GM21381 (cell line): ENCODE measurements around the gene STAG1.
"Not testable (repeated sequence)": the region's sequence is repeated elsewhere in the genome, so short reads cannot be mapped to it uniquely, and the experiment has no call there.

ENCODE experiments used
- ATAC-seq: cut with Tn5 transposase; IDR thresholded peaks from one replicate; pipeline ENCODE4 v1.9.1; 2021; ENCODE audit warnings: mild to moderate bottlenecking, moderate library complexity; ENCODE audit not compliant: unreplicated experiment

STAG1 gene

DNA sequence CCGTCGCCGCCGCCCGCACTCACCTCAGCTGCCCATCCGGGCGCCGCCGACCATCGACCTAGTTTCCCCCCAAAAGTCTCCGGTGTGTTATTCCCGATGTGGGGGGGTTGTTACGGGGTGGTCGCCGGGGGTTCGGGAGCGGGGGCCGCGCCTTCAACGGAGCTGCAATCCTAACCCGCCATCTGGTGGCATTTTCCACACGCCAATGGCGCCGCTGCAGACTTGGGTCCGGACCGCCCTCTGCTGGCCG is at the start of gene STAG1:
Gene STAG1 (minus strand): TSS at position 207 of the 250 bp plus-strand sequence. CDS start 121,480 bp downstream, outside the sequence.
- no peak for ATAC-seq

DNA sequence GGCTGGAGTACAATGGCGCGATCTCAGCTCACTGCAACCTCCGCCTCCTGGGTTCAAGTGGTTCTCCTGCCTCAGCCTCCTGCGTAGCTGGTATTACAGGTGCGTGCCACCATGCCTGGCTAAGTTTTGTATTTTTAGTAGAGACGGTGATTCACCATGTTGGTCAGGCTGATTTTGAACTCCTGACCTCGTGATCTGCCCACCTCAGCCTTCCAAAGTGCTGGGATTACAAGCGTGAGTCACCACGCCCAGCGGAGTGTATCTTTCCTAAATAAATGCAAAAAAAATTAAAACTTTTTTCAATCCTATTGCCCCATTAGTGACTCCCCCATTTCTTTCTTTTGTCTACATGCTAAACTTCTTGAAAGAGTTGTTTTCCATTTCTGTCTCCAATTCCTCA is 49.0 kb upstream of the STAG1 start:
- not testable (repeated sequence) for ATAC-seq

DNA sequence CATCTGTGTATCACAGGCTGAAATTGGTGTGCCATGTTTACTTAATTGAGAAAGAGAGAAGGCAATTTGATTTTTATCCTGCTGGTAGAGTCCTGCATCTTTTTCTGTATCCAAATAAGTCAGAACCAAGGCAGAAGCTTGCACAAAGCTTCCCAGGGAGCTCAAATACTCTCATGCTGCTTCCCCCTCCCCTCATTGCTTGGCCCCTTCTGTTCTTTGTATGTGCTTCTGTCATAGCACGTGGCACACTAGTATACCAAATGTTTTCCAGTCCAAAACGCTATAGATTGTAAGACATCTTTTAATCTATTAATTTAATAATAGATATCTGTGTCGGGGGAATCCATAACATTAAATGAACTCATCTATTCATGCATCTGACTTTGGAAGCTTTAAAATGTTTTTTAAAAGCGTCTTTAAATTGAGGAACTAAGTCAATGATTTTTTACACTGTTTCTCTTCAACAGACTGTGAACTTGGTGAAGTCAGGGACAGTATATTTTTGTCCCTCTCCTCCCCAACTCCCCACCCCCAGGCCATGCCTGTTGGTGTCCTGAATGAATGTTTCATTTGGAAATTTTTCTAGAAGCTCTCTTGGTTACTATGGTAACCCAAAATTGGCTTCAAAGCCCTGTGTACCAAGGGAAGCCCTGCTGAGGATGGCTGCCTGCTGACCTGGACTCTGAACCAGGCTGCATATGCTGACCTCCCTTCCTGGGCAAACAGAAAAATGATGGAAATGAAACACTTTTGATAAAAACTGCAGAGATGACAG is 40.6 kb upstream of the STAG1 start:
- no peak for ATAC-seq

DNA sequence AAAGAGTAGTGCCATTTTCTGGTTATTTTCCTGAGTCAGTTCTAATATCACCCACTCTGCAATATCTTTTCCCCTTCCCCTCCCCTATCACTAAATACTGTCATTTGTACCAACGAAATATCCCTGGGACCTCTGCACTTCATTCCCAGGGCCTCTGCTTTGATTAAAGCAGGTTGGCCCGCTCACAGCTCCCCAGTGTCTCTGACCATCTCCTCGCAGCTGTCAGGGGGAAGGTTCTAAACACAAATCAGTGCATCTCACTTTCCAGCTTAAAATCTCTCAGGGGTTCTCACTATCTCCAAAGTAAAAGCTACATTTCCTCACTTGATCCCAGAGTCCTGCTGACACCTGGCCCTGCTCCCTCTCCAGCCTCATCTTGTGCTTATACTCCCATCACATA is 38.6 kb upstream of the STAG1 start:
- no peak for ATAC-seq

DNA sequence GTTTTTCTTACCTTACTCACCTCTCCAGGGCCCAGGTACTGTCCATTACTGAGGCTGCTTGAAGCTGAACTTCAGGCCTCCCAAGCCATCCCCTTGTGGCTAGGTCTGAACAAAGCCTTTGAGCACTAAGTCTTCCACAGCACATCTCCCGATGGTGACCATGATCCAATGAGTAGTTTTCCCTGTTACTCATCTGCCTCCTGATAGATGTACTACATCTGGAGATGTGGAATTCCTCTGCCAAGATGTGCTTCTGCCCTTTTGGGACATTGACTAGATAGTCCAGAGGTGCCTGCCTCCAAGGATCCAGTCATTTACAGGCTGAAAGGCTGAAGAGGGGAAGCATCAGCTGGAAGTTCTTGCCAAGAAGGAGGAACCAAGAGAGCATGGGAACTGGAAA is 37.8 kb upstream of the STAG1 start:
- no peak for ATAC-seq

DNA sequence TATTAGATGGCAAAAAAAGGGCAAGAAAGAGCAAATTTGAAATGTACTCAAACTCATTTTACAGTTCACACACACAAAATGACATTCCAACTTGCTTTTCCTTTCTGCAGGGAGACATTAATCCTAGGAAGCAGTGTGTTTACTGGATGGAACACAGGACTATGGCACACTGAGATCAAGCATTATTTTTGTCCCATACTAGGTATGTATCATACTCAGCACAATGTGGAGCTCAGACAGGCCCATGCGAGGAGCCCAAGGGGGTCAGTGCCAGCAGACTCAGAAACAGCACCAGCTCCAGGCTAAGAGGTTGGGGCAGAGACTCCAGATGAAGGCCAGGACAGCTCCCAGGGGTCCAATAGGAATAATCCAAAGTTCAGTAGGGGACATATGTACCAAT is 36.0 kb upstream of the STAG1 start:
- no peak for ATAC-seq

DNA sequence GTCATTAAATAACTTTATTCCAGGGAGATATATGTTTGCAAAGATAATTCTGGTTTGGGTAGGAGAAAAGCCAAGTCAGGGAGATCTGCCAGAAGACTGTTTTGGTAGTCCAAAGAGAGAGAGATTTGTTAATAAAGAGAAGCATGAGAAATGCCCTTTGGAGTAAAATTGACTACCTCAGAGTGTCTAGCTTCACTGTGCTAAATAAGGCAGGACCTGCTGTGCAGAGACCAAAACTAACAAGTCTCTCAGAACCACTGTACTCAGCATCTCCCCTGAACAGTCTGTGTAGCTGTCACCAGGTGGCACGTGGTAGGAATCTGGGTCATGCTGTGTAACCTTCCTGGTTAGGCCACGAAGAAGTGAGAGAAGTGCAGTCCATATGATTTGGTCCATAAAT is 35.2 kb upstream of the STAG1 start:
- ATAC-seq: peak; percentile 83

DNA sequence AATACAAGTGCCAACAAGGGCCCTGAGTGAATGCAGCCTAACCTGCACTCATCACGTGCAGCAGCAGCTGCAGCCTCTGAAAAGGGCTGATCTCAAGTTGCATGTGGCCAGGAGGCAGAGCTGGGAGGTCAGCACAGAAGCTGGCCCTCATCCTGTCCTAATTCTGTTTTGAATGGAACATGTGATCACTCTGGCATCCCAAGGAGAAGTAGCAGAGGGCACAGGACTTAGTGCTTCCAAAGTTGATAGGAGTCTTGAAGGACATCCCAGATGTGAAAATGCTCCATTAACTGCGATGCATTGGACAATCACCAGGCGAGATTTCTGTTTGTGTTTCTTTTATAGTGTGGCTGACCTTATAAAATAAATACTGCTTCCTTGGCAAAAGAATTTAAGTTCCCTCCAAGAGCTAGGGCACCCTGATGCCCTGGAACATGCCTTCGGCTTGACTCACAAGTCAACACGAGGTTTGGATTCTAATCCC is 31.6 kb upstream of the STAG1 start:
- ATAC-seq: no peak

DNA sequence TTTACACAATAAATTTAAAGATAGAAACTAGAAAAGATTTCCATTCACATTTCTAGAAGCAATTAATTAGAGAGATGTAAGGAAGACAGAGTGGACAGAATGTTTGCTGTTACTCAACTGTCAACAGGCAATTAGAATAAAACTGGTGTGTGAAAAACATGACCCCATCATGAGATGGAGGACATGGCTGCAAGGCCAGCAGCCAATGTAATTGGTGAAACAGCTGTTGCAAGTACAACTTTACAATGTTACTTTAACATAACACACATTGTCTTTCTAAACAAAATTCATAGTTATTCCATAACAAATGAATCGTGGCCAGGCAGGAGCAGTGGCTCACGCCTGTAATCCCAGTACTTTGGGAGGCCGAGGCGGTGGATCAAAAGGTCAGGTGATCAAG is 28.6 kb upstream of the STAG1 start:
- no peak for ATAC-seq

DNA sequence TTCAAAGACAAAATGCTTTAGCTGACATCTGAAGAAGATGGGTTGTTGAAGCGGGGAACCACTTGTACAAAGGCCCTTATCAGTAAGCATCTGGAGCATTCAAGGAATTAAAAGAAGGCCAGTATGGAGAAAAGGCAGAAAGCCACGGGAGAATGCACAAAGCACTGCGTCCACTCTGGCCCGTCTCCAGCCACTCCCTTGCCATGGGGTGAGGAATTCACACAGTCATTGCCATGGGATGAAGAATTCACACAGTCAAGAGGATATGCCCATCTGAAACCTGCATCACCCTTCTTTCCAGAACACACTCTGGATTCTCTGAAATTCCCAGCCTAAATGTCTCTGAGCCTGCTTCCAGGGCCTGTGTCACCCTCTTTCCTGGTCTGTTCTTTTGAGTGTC is 26.7 kb upstream of the STAG1 start:
- no peak for ATAC-seq

DNA sequence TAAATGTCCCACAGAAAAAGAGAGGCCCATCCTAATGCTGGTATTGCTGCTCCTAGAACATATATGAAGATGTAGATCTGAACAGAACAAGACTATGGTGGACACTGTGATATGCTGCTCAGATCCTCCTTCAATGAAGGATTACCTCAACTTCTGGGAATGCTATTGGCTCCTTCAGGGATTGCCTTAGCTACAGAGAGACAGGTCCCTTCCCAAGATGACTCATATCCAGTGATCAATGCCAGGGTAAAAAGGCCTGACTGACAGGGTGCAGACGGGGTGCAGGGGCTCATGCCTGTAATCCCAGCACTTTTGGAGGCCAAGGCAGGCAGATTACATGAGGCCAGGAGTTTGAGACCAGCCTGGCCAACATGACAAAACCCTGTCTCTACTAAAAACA is 20.5 kb upstream of the STAG1 start:
- ATAC-seq: no peak

DNA sequence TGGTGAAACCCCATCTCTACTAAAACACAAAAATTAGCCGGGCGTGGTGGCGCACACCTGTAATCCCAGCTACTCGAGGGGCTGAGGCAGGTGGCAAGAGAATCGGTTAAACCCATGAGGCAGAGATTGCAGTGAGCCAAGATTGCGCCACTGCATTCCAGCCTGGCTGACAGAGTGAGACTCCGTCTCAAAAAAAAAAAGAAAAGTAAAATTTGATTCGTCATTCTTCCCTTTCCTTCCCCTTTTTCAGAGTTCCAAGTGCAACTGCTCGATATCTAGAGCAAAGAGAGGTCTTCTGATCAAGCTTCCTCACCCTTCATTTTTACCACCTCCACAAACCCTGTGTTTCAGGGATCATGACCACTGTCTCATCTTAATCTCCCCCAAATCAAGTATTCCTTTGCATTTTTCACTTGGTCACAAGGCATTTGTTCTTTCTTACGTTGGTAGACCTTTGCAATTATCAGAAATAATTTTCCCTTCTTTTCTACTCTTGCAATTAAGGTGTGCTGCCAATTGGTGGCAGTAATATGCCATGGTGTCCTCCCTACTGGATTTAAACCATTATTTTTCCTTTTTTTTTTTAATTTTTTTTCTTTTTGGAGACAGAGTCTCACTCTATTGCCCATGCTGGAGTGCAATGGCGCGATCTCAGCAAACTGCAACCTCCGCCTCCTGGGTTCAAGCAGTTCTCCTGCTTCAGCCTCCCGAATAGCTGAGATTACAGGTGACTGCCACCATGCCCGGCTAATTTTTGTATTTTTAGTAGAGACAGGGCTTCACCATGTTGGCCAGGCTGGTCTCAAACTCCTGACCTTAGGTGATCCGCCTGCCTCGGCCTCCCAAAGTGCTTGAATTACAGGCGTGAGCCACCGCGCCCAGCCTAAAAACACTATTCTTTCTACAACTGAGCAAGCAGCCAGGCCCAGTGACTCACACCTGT is 6.3 kb upstream of the STAG1 start:
- not testable (repeated sequence) for ATAC-seq

DNA sequence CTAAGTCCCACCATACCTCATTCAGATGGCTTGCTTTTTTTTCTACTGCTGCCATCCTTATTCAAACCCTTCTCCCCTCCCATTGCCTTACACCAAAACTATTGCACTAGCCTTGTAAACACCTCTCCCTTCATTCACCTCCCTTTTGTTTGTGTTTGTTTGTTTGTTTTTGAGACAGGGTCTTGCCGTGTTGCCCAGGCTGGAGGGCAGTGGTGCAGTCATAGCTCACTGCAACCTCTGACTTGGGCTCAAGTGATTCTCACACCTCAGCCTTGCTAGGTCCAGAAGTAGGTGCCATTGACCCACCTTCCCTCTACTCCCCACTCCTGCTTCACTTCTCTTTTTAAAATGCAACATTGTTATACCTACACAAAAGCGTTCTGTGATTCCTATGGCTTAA is 3.0 kb upstream of the STAG1 start:
- no peak for ATAC-seq

DNA sequence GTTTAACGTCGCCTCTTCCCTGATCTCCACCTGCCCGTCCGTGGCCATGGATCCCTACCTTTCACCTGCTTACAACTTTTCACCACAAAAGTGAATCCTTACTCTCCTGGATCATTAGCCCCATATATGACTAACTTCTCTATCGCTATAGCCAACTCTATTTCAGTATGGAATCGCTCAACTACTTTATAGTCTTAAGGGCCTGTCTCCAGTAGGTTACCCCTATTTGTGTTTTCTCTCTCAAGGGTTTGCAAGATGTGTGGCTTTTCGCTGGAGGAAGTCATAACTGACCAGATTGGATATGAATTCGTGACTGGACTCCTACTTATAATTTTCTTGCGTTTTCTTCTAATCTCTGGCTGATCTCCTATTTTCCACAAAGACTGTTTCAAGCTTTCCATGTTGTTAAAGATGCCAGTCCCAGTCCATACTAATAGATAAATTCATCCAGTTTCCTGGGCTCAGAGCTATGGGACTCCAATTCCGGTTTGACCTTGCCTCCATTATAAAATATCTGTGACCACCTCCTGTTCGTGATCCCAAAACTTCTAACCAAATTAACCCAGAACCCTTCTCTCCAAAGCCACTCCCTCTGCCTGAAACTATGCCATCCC is 1.3 kb upstream of the STAG1 start:
- no peak for ATAC-seq

DNA sequence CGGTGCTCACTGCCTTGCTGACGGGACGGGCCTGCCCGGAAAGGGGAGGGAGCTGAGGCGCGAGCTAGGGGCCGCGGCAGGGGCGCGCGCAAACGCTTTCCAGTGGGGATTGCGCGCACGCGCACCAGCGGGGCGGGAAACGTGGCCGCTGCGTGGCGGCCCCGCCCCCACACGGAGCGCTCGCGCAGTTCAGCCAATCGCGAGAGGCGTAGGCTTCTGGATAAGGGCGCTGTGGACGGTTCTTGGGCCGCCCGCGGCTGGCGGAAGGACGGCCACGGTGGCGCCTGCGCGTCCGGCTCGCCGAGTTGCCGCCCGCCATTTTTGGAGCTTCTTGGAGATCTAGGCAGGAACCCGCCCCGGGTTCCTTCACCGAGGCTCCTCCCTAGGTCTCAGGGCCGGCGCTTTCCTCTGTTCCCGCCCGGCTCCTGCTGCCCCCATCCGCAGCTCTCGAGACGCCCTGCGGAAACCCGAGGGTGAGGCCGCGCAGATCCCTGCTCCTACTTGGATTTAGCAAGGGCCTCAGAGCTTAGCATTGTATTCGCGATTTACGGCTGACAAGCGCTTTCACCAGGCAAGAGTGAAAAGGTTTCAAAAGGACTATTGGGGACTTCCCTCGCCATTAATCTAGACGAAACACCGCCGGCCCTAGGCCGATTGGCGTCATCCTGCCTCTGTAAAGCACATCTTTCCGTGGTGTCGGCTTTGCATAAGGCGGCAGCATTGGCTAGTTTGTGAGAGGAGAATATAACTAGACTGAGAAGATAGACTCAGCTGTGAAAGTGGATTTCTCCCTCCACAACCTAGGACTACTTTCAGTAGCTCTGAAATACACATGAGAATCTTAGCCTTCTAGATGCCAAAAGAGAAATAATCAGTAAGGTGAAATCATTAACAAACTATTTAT is 496 bp upstream of the STAG1 start:
- peak; percentile 84 for ATAC-seq

DNA sequence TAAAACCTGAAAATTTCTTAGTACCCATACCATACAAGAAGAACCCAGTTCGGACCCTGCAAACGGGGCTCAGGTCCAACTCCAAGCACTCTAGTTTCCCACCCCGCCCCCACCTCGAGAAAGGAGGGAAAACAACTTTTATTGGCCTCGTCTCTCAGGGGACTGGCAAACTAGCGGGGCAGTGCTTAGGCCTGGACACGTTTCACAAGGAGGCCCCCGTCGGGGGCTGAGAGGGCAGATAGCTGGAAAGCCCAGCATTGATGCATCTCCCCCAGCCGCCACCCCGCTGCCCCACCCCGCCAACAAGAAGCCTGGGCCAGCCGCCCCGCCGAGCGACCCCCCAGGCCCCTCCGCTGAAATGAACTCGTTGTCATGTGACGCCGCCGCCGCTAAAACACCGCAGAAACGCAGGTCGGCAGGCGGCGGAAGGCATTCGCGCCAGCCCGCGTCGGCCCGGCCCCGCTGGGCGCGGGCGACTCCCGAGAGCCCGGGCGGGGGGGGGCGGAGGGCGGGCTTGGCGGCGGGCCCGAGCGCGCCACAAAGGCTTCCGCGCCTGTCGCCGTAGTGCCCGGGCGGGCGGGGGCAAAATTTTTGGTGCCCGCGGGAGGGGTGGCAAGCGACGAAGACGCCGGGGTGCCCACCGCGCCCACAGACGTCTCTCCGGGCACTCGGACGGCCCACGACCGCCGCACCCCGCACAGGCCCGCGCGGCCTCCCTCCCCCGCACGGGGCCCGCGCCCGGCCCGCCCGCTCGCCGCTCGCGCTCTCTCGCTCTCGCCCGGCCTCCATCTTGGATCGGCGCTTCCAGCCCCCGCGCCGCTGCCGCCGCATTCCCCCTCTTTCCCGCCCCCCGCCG is 634 bp downstream of the STAG1 start:
- peak; percentile 9 for ATAC-seq

DNA sequence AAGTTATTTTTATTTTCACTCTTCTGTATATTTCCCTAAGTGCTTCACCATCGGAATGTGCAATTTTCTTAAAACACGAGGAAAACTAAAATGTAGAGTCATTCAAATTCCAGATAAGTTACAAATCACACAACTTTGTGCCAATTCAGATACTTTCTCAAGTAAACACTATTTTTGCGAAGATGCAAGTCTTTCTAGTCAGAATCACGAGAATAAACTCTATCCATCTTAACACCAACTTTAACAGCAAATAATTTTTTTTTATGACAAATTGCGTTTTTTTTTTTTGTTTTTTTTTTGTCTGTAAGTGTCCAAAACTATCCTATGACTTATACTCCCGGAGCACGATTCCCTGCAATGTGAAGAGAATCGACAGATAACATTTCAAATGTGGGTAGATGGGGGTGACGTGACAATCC is 1.3 kb downstream of the STAG1 start:
- no peak for ATAC-seq

DNA sequence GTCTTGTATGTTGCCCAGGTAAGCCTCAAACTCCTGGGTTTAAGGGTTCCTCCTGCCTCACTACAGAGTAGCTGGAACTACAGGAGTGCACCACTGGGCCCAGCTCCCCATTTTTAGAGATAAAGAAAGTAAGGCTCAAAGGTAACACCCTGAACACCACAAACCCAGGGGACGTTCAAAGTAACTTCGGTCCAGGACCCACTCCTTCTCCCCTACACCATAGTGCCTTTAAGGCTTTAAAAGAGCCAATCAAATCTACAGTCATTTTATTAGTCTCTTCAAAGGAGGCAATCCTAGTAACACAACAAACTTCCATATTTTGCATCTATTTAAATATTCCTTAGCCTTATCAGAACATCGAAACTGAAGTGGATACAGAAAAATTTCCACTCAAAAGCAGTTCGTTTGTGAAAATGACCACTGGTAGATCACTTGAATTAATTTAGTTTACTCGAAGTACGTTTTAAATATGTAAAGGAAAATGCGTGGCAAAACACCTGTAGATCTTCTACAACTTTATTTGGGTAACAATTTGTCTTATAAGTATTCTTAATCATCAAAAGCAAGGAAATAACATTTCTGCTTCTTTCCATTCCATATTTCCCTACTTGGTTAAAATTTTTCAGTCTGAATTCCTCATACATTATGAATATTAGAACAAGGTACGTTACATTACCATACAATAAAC is 1.8 kb downstream of the STAG1 start:
- no peak for ATAC-seq

DNA sequence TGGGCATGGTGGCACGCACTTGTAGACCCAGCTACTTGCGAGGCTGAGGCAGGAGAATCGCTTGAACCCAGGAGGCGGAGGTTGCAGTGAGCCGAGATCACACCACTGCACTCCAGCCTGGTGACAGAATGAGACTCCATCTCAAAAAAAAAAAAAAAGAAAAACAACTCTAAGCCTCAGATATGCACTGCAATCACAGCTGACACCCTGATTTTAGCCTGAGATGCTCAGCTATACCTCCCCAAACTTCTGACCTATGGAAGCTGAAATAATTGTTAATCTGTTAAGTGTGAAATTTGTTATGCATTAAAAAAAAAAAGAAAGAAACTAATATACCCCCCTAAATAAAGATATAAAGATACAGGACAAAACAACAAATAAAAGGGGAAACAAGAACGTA is 2.6 kb downstream of the STAG1 start:
- not testable (repeated sequence) for ATAC-seq
